ENCODE data around the gene TSEN2. TPM values are rescaled to one million over a fixed set of nuclear protein-coding genes. Genes with fewer than 3 reads are reported as not detected.

The TSEN2 gene
- total and polyA plus RNA-seq, 10 of the 15 experiments (the other 5 are each of a cell fraction or from before 2014, with no cell fraction given), result 17.7 to 32.3 (median 24.3) TPM

DNA sequence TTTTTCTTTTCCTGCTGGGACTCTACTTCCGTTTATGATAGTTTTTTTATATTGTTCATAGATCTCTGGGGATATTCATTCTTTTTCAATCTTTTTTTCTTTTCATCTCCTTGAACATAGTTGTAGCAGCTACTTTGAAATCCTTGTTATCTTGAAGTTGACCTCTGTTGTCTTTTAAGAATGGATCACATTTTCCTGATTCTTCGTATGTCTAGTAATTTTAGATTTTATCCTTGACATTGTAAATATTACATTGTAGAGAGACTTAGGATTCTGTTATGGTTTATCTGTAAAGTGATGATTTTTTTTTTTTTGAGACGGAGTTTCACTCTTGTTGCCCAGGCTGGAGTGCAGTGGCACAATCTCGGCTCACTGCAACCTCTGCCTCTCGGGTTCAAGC lies 93.1 kb downstream of the TSEN2 start:
- no peak overlapping the region for H3K4me2 ChIP-seq (ENCODE audit: control insufficient read depth, insufficient read depth)
- H4K20me1 ChIP-seq (ENCODE audit: control insufficient read depth, insufficient read depth), result no peaks in the 10 kb centered on the region
- H3K36me3 ChIP-seq (ENCODE audit: control insufficient read depth in 2 of 2, insufficient read depth in 2 of 2, low read length in 1 of 2), result peaks cover 23 to 57% of the 10 kb centered on the region in 2 experiments
- DNase-seq (ENCODE audit: low read depth, low spot score) (no peak), FAIRE-seq (no peak), ATAC-seq (no peak)
- H3K27me3 ChIP-seq (replicated peaks in 1 of 2; ENCODE audit: control insufficient read depth in 2 of 2, insufficient read depth in 2 of 2, low read length in 1 of 2), result no peaks in the 10 kb centered on the region
- no TSS peak for BruUV-seq (replicated peaks)
- H3K4me1 ChIP-seq (ENCODE audit: control insufficient read depth, insufficient read depth, low read length), result no peaks in the 10 kb centered on the region
- H2AFZ ChIP-seq (ENCODE audit: control insufficient read depth, low read depth, low read length), result no peak overlapping the region
- in situ Hi-C loops (cut with MboI) (no loop called here), intact Hi-C loops (cut with micrococcal nuclease; ENCODE audit: unreplicated experiment) (no loop called here)
- no peaks in the 10 kb centered on the region; the same call in 2 of the 3 replicates for H3K9me3 ChIP-seq (replicated peaks; ENCODE audit: control insufficient read depth, insufficient read depth, low read length)
- POLR2A ChIA-PET, result no interaction called here
- RAD21 ChIA-PET (ENCODE audit: unreplicated experiment), result interaction anchor here (1.5 kb wide), 1 partner anchor 93 kb away, joined by 3 read pairs; the partner anchor contains the start of gene TSEN2
- H3K79me2 ChIP-seq (ENCODE audit: control insufficient read depth, insufficient read depth, low read length), result no peaks in the 10 kb centered on the region
- H3K9ac ChIP-seq (ENCODE audit: control insufficient read depth, insufficient read depth, low read length), result no peak overlapping the region
- no peak overlapping the region for H3K27ac ChIP-seq (ENCODE audit: control insufficient read depth, insufficient read depth)
- no peak overlapping the region for H3K4me3 ChIP-seq
- SMC1A ChIA-PET (ENCODE audit: uncharacterized antibody, unreplicated experiment), result interaction anchor here (1.0 kb wide), 1 partner anchor 21 kb away, joined by 3 read pairs; the partner anchor contains the start of gene MKRN2
- CTCF ChIA-PET, result interaction anchor here (0.9 kb wide), 1 partner anchor 36 kb away, joined by 3 read pairs; no protein-coding TSS in a partner anchor
- WGBS (ENCODE audit: insufficient coverage, insufficient replicate concordance, low lambda C conversion rate, missing lambda C conversion rate), result 84% methylated on average over 4 of the region's 5 CpGs
- TF ChIP-seq NFYA (IDR thresholded peaks at IDR 0.05; ENCODE audit: borderline replicate concordance, low read depth, low read length), result no peak
- TF ChIP-seq, protein P1, sequence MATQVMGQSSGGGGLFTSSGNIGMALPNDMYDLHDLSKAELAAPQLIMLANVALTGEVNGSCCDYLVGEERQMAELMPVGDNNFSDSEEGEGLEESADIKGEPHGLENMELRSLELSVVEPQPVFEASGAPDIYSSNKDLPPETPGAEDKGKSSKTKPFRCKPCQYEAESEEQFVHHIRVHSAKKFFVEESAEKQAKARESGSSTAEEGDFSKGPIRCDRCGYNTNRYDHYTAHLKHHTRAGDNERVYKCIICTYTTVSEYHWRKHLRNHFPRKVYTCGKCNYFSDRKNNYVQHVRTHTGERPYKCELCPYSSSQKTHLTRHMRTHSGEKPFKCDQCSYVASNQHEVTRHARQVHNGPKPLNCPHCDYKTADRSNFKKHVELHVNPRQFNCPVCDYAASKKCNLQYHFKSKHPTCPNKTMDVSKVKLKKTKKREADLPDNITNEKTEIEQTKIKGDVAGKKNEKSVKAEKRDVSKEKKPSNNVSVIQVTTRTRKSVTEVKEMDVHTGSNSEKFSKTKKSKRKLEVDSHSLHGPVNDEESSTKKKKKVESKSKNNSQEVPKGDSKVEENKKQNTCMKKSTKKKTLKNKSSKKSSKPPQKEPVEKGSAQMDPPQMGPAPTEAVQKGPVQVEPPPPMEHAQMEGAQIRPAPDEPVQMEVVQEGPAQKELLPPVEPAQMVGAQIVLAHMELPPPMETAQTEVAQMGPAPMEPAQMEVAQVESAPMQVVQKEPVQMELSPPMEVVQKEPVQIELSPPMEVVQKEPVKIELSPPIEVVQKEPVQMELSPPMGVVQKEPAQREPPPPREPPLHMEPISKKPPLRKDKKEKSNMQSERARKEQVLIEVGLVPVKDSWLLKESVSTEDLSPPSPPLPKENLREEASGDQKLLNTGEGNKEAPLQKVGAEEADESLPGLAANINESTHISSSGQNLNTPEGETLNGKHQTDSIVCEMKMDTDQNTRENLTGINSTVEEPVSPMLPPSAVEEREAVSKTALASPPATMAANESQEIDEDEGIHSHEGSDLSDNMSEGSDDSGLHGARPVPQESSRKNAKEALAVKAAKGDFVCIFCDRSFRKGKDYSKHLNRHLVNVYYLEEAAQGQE (IDR thresholded peaks at IDR 0.05; ENCODE audit: low read depth, low read length), result no peak
- no peak for TF ChIP-seq MEF2A (IDR thresholded peaks at IDR 0.05; ENCODE audit: insufficient read depth, low read depth, low read length)
- no peak for TF ChIP-seq NRF1 (conservative IDR thresholded peaks at IDR 0.05; ENCODE audit: low read depth, low read length)
- TF ChIP-seq WRNIP1 (IDR thresholded peaks at IDR 0.05; ENCODE audit: borderline replicate concordance, low read depth, low read length), result no peak
- TF ChIP-seq ZZZ3 (IDR thresholded peaks at IDR 0.05; ENCODE audit: control insufficient read depth, insufficient read length, low read depth), result no peak
- no peak for TF ChIP-seq NR2F1 (conservative IDR thresholded peaks at IDR 0.05)
- no peak for TF ChIP-seq NBN (IDR thresholded peaks at IDR 0.05)
- no peak for TF ChIP-seq CEBPB (IDR thresholded peaks at IDR 0.05; ENCODE audit: borderline replicate concordance in 1 of 2, low read depth in 2 of 2, low read length in 2 of 2)
- no peak for TF ChIP-seq RFX5 (IDR thresholded peaks at IDR 0.05; ENCODE audit: low read depth, low read length)
- no peak for TF ChIP-seq ZBTB40 (IDR thresholded peaks at IDR 0.05; ENCODE audit: borderline replicate concordance)
- no peak for TF ChIP-seq CBFB (IDR thresholded peaks at IDR 0.05; ENCODE audit: low read depth)
- no peak for TF ChIP-seq BCLAF1 (IDR thresholded peaks at IDR 0.05)
- TF ChIP-seq CHD2 (IDR thresholded peaks at IDR 0.05; ENCODE audit: borderline replicate concordance, low read depth, low read length), result no peak
- TF ChIP-seq SMAD1 (IDR thresholded peaks at IDR 0.05; ENCODE audit: low read depth, partially characterized antibody), result no peak
